Embryonic facial prominence (tissue), 1 donor: Measurements from ENCODE around the gene WDR38.

Experiments
- DNase-seq: peaks from one replicate; pipeline ENCODE4 v3.0.0-alpha.2; 2016; ENCODE audit errors: extremely low spot score

The WDR38 gene

DNA sequence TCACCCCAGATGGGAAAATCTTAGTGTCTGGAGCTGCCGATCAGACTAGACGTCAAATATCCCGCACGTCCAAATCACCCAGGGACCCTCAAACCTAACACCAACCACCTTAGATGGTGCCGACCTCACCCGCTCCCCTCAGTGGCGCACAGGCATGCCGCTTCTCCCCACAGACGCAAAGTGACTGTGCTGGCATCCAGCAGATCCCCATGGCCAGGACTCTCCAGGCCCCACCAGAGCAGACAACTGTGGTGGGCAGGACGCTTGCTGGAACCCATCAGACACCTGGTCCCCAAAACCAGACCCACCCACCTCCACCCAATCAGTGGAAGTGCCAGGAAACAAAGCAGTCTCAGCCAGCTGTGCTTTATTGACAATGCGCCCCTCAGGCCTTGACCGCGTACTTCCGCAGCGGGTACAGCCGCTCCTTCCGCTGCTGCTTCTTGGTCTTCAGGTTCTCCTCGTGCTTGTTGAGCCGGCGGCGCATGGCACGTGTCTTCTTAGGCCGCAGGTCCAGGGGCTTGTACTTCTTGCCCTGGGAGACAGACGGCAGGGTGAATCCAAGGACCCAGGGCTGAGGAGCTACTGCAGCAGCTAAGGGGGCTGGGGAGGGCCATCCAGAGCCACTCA lies 4.4 kb downstream of the WDR38 start:
- no peak for DNase-seq

GRCh38 chr9:124858330-124859046 lies 5.2 kb downstream of the WDR38 start:
- no peak for DNase-seq

DNA sequence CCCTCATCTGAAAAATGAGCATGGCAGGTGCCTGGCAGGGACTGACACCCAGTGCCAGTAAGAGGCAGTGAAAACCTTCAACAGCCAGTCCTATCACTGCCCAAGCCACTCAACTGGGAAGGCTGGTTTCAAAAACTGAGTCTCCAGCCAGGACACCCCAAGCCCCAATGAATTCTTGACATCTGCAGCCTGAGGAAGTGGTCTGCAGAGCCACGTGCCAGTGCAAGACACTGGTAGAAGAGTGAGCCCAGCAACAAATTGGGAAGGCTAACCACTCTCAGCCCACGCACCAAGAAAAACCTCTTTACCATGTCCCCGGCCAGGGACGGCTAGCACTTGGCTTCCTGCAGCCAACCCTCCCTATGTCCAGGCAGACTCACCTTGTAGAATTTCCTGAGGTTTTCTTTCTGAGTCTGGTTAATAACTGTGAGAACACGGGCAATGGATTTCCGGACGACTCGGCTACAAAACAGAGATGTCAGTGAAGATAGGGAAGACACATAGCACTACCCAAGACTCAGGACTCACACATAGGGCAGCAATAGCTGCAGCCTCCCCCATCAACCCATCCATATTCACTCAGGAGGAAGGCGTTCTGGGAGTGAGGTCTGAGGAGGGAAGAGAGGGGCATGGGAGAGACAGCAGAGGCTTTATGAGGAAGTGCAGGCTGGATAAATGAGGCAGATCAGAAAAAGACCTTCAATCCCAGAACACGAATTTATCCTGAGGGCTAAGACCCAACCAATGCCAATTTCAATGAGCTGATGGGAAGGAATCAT lies 6.7 kb downstream of the WDR38 start:
- no peak for DNase-seq

GRCh38 chr9:124860582-124861341 lies 7.5 kb downstream of the WDR38 start:
- DNase-seq: no peak

DNA sequence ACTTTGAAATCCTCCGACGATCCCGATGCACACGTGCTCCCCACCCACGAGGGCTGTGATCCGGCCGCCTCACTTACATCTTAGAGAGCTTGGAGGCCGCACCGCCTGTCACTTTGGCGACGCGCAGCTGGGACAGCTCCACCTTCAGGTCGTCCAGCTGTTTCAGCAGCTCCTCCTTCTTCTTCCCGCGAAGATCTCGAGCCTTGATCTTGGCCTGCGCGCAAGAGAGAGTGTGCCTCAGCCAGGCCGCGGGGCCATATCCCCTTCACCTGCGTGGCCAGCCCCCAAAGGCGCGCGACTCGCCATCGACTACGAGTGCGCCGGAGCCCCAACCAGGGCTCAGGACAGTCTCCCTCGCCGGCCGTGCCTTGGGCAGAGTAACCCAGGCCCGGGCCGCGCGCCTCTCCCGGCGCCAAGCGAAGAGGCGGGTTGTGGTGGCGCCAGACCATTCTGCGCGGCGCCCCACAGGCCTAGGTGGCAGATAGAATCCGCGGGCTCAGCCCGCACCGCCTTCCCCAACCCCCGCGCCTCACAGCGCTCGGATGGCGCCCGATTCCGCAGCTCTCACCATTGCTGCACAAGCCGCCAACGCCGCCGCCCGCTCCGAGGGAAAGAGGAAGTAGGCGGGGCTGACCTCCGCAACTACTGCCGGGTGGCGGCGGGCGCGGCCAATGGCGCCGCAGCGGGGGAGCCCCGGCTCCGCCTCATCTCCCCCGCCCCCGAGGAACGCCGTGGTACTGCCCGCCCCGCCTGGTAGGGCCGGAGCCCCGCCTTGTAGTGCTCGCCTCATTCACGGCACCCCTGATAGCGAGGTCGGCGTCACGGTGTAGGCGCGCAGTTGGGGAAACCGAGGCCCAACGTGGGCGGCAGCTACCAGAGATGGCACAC lies 8.3 kb downstream of the WDR38 start, which contains the start of the genes ARPC5L and RPL35:
TSS of gene ARPC5L (plus strand) at position 789 of the 888 bp plus-strand sequence. CDS start 7,161 bp downstream, outside the sequence.
TSS of gene RPL35 (minus strand) at position 616 of the 888 bp plus-strand sequence. CDS start at position 571, 45 bp downstream.
- peak; percentile 87 for DNase-seq

DNA sequence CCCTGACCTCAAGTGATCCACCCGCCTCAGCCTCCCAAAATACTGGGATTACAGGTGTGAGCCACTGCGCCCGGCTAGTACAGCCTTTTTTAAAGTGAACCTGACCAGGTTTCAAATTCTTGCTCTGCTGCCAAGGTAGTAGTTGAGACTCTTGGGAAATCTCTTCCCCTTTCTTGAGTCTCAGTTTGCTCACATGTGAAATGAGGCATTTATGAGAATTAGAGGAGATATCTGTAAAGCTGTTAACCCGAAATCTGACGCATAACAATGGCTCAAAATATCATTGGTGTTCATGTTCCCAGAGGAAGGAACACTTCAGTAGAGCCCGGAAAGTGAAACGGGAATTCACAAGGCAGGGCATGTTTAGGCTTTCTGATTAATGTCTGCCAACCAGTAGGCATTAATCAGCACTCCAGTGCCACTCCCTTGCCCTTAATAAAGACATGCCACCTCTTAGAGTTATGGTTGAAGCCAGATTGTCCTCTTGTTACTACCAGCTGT lies 10.2 kb downstream of the WDR38 start:
- no peak for DNase-seq

DNA sequence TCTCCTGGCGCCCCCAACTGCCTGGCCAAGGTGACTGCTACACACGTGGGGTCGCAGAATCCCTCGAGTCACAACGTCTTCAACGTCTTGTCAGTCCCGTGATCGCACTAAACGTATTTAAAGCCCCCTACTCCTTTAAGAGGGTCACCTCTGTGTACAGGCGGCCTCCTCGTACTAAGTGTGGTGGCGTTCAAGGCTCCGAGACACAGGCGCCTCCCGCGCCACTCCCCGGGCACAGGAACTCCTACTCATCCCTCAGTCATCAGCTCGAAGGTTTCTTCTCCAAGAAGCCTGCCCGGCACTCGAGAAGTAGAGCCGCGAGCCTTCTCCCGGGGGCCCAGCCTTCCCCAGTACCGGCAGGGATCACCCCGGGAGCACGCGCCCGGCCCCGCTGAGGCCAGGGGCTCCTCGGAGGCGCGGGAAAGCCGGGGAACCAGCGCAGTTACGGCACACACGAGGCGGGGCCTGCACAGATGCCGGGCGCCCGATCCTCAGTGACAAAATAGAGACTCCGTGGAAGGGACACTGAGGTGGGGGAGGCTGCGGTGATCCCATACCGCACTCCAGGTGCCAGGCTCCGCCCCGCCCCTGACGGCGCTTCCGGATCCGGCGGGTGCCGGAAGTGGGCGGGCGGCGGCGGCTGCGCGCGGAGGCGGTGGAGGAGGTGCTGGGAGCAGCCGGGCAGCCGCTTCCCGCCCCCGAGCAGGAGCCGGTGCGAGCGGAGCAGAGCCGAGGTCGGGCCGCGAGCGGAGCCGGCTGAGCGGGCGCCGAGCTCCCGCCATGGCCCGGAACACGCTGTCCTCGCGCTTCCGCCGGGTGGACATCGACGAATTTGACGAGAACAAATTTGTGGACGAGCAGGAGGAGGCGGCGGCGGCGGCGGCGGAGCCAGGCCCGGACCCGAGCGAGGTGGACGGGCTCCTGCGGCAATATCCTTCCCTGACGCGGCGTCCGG lies 15.5 kb downstream of the WDR38 start:
- peak; percentile 70 for DNase-seq

DNA sequence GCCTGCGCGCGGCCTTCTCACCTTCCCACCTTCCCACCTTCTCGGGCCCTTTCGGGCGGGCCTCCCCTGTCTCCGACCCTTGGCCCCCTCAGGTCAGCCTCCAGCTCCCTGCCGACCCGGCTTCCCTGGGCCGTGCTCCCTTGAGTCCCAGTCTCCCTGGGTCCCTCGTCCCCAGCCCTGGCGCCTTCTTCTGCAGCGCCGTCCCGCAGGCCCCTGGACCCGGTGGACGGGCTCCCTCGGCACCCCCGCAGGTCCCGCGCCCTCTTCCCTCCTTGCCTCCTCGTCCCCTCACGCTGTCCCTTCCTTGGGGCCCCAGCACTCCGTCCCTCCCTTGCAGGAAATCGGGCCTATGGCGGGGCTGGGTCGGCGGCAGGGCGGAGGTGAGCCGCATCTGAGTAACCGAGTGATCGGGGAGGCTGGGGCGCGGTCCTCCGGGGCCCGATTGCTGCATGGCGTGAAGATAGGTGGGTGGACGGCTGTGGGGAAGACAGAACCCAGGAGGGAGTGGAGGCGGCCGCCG lies 16.3 kb downstream of the WDR38 start:
- DNase-seq: no peak

- no peak for DNase-seq
Measured at GRCh38 chr9:124869986-124870560, 16.8 kb downstream of the WDR38 start.

DNA sequence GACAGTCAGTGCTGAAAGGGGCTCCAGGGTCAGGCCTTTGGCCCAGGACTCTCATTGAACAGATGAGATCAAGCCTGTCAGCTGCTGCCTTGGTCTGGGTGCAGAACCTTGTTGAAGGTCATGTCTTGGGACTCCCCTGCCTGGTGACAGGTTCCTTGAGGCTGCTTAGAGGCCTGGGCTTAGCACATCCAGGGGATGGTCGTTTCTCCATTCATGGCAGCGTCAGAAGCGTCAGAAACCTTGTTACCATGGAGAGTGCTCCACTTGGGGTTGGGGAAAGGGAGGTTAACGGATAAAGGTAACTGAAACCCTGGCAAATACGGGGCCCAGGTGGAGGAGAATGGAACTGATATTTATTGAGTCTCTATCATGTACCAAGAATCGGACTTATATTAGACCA lies 17.5 kb downstream of the WDR38 start:
- DNase-seq: no peak

DNA sequence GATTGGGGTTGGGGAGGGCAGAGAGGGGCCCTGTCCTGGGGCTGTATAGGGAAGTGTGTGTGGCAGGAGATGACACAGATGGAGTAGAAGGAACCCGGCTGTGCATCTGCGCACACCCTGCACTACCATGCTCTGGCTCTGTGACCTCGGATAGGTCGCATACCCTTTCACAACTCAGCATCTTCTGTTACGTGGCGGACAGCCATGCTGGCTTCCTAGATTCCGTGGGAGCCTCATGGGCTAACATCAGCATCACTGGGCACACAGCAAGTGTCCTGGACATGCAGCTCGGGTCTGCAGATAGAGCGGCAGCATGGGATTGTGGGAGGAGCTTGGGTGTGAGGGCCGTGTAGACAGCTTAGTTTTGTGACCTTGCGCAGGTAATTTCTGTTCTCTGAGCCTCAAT lies 17.9 kb downstream of the WDR38 start:
- no peak for DNase-seq

- DNase-seq: no peak
Measured at GRCh38 chr9:124873664-124874063, 20.4 kb downstream of the WDR38 start.

GRCh38 chr9:124875501-124875900 lies 22.2 kb downstream of the WDR38 start:
- no peak for DNase-seq

GRCh38 chr9:124877021-124877782 lies 23.9 kb downstream of the WDR38 start:
- no peak for DNase-seq

GRCh38 chr9:124878021-124878420 lies 24.8 kb downstream of the WDR38 start:
- no peak for DNase-seq

DNA sequence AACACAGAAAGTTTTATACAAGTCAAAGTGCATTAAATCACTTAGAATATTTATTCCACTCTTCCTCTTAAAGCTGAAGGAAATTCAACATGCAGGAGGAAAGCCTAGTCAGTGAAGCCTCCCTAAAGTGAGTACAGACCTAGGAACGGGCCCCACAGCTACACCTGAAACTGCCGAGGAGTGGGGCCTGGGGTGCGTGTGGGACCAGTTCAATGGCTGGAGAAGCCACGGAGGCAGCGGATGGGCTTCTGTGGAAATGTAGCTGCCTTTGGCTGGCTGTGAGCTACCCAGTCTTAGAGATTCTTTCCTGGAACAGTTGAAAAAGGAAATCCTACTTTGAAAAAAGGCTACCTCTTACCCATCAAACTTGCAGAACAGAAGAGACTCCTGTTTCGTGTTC lies 25.3 kb downstream of the WDR38 start:
- no peak for DNase-seq

- DNase-seq: no peak
Measured at GRCh38 chr9:124879226-124879625, 26.0 kb downstream of the WDR38 start.

DNA sequence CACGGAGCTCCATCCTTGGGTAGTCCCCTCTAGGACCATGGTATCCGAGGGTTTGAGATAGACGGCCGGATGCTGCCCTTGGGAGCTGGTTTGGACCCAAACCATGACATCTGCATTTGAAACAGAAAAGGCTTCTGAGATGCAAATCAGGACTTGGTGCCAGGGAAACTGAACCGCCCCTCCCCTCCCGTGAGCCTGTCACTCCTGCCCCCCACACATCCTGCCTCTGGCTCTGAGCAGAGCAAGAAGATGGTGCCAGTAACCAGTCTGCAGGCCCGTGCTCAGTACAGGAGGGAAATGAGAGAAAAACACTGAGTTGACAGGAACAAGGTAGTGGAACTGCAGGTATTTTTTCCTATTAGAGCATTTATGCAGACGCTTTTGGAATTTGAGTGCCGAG lies 27.2 kb downstream of the WDR38 start:
- DNase-seq: no peak
